Measurements from ENCODE around the gene PKN1. TPM values are rescaled to one million over a fixed set of nuclear protein-coding genes. Genes with fewer than 3 reads are reported as not detected.
A peak's percentile ranks its signal among the peaks of the same experiment; 100 is the strongest.

The PKN1 gene
- total RNA-seq, 1 donor from 2014 or later = 129 TPM

DNA sequence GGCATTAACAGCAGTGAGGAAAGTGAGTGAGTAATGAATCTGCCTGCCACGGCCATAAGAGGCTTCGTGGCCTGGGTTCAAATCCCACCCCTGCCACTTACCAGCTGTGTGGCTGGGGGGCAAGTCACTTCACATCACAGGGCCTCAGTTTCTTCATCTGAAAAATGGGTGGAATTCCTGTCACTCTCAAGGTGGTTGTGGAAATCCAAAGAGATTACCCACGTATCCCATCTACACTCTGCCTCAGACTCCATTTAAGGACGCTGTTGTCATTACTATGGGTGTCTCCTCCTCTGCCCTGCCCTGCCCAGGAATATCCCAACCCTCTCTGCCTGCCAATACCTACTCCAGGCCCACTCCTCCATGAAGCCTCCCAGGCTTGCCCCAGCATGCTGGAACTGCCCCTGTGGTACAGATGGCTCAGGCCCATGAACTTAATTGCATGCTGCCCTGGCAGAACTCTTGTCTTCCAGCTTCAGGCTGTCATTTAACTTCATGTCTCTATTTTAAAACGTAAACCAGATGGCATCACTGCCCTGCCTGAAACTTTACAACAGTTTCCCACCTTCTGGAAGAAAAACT lies 59.7 kb downstream of the PKN1 start:
- TF ChIP-seq, protein P1, sequence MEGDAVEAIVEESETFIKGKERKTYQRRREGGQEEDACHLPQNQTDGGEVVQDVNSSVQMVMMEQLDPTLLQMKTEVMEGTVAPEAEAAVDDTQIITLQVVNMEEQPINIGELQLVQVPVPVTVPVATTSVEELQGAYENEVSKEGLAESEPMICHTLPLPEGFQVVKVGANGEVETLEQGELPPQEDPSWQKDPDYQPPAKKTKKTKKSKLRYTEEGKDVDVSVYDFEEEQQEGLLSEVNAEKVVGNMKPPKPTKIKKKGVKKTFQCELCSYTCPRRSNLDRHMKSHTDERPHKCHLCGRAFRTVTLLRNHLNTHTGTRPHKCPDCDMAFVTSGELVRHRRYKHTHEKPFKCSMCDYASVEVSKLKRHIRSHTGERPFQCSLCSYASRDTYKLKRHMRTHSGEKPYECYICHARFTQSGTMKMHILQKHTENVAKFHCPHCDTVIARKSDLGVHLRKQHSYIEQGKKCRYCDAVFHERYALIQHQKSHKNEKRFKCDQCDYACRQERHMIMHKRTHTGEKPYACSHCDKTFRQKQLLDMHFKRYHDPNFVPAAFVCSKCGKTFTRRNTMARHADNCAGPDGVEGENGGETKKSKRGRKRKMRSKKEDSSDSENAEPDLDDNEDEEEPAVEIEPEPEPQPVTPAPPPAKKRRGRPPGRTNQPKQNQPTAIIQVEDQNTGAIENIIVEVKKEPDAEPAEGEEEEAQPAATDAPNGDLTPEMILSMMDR (IDR thresholded peaks at IDR 0.05; ENCODE audit: borderline replicate concordance) = no peak
- Histone ChIP-seq H3K4me3 (no peak overlapping the region), H3K4me1 (peaks cover 29% of the 10 kb centered on the region), H3K27me3 (ENCODE audit: low read depth) (no peaks in the 10 kb centered on the region), H3K36me3 (peaks cover 41% of the 10 kb centered on the region), H3K27ac (replicated peaks) (no peak overlapping the region), H3K9me3 (replicated peaks) (no peaks in the 10 kb centered on the region)
- intact Hi-C loops (cut with micrococcal nuclease) = no loop called here
- no peak for DNase-seq

DNA sequence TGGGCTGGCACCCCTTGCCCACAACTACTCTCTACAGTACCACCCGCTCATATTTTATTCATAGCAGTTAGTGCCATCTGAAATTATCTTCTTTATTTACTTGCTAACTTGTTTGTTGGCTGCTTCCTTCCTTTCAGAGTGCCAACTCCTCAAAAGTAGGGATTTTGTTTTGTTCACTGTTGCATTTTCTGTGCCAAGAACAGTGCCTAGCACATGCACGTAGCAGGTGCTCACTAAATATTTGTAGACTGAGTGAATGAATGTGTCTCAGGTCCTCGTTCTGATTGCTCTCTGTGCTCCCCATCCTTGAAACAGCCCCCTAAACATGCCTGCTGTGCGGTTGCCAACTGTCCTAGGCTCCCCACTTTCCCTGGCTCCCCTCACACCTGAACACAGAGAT lies 61.3 kb downstream of the PKN1 start:
- Histone ChIP-seq H3K9me3 (replicated peaks) (no peaks in the 10 kb centered on the region), H3K4me3 (peak overlapping the region; percentile 96), H3K27ac (replicated peaks) (no peak overlapping the region), H3K4me1 (peaks cover 30% of the 10 kb centered on the region), H3K36me3 (peaks cover 25% of the 10 kb centered on the region), H3K27me3 (ENCODE audit: low read depth) (no peaks in the 10 kb centered on the region)
- DNase-seq = no peak
- intact Hi-C loops (cut with micrococcal nuclease) = no loop called here
- TF ChIP-seq, protein P1 (IDR thresholded peaks at IDR 0.05; ENCODE audit: borderline replicate concordance) = no peak

DNA sequence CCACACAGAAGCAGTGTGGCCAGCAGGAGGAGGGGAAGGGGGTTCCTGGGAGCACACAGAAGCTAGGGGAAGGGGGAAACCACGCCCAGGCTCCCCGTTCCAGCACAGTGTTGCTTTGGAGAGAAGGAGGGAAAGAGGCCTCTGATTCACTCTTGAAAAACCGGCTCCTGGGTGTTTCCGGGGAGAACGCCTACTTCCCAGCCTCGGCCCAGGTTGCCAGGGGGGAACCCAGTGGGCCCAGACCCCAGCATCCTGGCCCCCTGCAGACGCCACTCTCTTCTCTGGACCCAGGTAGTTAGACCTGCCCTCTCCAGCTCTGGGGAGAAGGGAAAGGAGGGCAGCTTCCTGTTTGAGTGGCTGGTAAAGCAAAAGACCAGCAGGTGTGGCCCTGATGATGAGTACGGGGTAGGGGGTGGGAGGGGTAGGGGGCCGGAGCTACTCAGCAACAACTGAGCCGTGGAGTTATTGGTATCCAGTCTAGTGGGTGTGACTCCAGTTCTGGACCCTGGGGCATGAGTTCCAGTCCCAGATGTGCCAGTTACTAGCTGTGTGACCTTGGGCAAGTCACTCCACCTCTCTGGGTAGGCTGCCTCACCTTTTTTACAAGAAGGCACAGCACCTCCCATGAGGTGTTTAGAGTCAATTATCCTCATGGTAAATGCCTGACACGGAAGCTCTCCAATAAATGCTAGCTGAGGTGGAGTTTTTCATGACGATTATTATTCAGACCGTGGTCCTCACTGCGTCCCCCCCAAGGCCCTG lies 62.0 kb downstream of the PKN1 start:
- TF ChIP-seq, protein P1 (IDR thresholded peaks at IDR 0.05; ENCODE audit: borderline replicate concordance) = no peak
- H3K4me3 ChIP-seq = peak overlapping the region; percentile 96
- DNase-seq = no peak
- peaks cover 20% of the 10 kb centered on the region for H3K36me3 ChIP-seq
- H3K27ac ChIP-seq (replicated peaks) = peak overlapping the region; percentile 83
- no peaks in the 10 kb centered on the region for H3K27me3 ChIP-seq (ENCODE audit: low read depth)
- H3K4me1 ChIP-seq = peaks cover 30% of the 10 kb centered on the region
- intact Hi-C loops (cut with micrococcal nuclease) = no loop called here
- H3K9me3 ChIP-seq (replicated peaks) = no peaks in the 10 kb centered on the region

DNA sequence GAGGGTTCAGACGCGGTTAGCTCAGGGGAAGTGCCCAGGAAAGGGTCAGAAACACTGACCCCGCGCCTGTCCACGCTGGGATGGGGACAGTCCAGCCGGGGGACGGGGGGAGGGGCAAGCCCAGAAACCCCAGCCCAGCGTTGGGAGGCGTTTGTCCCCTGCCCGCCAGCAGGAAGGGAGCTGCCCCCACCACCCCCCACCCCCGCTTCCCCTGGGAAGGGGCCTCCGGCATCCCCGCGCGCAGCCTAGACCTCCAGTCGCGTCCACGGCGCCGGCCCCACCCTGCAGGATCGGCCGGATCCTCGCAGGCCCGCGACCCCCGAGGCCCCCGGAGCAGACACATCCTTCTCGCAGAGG lies 62.5 kb downstream of the PKN1 start:
- DNase-seq = no peak
- Histone ChIP-seq H3K27ac (replicated peaks) (peak overlapping the region; percentile 83), H3K4me3 (peak overlapping the region; percentile 96), H3K27me3 (ENCODE audit: low read depth) (no peaks in the 10 kb centered on the region), H3K36me3 (peaks cover 15% of the 10 kb centered on the region), H3K9me3 (replicated peaks) (no peaks in the 10 kb centered on the region), H3K4me1 (peaks cover 30% of the 10 kb centered on the region)
- TF ChIP-seq, protein P1 (IDR thresholded peaks at IDR 0.05; ENCODE audit: borderline replicate concordance) = no peak
- intact Hi-C loops (cut with micrococcal nuclease) = no loop called here

DNA sequence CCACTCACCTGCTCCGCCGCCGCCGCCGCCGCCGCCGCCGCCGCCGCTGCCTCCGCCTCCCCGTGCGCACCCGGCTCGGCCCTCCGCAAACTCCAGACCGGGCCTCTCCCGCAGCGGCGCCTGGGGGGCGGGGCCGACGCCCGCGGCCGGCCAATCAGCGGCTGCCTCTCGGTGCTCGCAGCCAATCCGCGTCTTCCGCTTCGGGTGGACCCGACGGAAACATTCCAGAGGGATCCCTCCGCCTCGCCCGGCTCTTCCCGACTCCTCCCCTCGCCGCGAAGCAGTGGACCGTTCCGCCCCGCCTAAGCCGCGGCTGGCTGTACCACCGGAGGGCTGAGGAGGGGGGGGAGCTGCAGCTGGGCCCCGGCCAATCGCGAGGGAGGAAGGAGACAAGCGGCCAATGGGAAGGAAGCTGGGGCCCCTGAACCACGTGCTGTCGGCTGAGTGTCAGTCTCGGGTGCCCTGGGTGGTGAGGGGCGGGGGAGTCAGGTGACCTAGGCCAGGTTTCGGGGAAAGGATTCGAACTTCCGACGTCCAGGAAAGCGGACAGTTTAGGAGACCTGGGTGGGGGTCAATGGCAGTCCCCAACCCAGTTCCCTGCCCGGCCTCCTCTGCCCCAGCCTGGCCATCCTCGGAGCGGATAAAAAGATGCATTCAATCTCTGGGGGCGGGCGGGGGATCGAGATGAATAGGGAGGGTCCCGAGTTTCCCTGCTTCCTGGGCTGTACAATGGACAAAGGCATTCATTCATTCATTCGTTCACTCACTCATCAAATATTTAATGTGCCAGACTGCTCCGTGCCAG lies 63.1 kb downstream of the PKN1 start, which contains the start of gene GIPC1:
Gene GIPC1 (minus strand): TSS at position 99 of the 805 bp plus-strand sequence. CDS start 13,151 bp downstream, outside the sequence.
- Histone ChIP-seq H3K27ac (replicated peaks) (peak within 1 kb of the TSS; percentile 83), H3K9me3 (replicated peaks) (no peaks in the 10 kb centered on the region), H3K27me3 (ENCODE audit: low read depth) (no peaks in the 10 kb centered on the region), H3K4me1 (peaks cover 30% of the 10 kb centered on the region), H3K4me3 (peak within 1 kb of the TSS; percentile 96), H3K36me3 (peaks cover 11% of the 10 kb centered on the region)
- TF ChIP-seq, protein P1 (IDR thresholded peaks at IDR 0.05; ENCODE audit: borderline replicate concordance) = no peak
- DNase-seq = peak; percentile 96
- intact Hi-C loops (cut with micrococcal nuclease) = no loop called here
